Stimulated activated CD4-positive, alpha-beta T cell treated with anti-CD3 and anti-CD28 coated beads, Interleukin-1b, Interleukin-23, amount 100 ng/mL, for 24 hours (primary cell): ENCODE results near the gene ARHGAP24.

Experiments used
- DNase-seq, 4 experiments: peaks; one replicate each; pipeline ENCODE4 v3.0.0-alpha.2; 2020; ENCODE audit warnings: low read depth in 4 of 4, low spot score in 1 of 4

ARHGAP24 gene

DNA sequence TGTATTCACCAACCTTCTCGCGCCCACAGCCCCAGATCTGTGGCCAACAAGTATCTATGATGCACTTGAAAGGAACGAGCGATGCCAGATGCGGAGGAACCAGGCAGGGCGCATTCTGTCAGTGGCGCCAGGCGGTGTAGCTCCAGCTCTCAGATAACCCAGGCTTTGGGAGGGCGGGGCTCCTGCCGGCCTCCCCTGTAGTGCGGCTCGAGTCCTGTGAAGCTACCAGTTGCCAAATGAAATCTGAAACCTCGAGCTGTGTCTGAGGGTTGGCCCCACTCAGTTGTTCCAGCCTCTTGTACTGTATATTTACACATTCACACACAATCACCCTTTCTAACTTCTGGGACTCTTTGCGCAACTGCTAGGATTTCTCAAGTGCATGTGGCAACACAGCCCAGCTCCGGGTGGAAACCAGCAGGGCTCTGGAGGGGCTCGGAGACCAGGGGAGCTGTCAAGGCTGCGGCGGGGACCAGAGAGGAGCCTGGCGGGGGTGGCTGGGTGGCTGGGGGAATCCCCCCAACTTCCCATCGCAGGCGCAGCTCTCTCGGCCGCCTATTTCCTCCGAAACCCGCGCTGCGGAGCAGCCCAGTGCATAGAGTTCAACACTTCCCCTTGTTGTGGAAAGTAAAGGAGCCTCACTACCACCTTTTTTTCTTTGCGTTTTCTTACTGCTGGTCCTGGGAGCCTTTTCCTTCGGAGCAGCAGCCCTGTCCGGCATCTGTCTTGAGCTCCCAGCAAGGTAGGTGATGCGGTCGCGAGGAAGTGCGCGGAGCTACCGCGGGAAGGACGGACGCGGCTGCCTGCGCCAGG lies at the start of gene ARHGAP24:
Gene ARHGAP24 (plus strand): TSS at position 333 of the 813 bp plus-strand sequence.
- no peak for DNase-seq

DNA sequence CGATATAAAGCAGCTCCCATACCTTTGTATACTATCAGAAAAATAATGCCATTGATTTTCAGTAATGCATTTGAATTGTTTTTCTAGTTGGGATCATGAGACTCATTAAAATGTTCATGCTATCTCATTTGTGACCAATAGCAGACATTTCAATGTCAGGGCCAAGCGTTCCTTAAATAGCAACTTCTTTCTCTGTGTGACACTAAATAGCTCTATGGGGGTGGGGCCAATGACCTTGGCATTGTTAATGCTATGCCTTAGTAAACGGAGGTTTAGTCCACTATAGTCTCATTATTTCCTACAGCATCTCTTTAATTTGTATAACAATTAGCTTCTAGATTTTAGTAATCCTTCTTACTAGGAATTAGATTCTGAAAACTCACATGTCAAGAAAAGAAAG lies 48.6 kb upstream of the ARHGAP24 start:
- no peak for DNase-seq

DNA sequence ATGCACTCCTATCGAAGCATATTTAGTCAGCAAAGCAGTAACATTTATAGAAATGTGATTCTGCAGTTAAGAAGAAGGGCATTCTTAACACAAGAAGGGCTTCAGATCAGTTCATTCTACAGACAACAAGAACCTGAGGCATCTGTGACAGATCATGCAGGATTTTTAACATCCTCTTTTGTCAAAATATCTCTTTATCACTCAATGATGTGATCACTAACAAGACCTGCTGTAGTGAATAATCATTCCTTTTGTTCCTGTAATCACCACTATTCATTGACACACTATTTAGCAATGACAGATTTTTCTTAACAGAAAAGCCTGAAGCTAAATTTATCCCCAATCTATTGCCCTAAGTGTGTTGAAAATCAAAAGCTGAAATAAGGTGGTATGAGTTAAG lies 47.8 kb upstream of the ARHGAP24 start:
- no peak for DNase-seq

DNA sequence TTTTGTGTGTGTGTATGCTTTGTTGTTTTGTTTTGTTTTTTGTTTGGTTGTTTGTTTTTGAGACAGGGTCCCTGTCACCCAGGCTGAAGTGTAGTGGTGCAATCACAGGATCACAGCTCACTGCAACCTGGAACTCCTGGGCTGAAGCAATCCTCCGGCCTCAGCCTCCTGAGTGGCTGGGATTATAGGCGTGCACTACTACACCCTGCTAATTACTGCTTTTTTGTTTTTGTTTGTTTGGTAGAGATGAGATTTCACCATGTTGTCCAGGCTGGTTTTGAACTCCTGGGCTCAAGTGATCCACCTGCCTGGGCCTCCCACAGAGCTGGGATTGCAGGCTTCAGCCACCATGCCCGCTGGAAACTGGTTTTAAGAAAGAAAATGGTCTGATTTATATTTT lies 44.7 kb upstream of the ARHGAP24 start:
- no peak for DNase-seq

DNA sequence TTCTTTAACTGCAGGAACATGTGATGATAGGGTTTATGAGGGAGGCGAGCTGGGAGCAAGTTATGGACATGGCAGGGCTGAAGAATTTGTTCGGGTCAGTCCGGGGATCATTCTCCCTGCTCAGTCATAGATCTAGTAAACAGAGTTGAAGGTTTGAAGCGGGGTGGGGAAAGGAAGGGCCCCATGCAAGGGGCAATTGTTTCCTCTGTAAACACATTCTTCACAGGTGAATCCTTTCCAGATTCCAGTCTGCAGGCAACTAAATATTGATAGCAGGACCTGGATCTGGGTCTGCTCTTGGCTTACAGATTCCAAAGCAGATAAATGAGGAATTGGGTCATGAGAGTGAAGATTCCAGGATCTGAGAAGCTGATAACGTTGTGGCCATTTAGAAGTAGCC lies 44.3 kb upstream of the ARHGAP24 start:
- DNase-seq = no peak

DNA sequence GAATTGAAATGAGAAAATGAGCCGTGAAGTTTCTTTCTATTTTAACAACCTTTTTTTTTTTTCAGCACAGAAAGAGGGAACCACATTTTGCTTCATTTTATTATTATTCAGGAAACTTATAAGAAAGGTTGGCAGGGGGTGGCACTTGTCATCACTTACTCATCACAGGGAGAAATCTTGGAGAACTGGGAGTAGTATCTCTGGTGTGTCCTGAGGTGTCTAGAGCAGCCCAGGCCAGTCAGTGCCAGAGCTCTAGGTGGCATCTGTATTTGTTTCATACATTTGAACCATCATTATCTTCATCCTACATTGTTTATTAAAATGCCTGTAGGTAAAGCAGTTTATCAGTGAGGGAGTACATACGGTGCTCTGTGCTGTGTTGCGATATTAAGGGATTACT lies 43.8 kb upstream of the ARHGAP24 start:
- no peak for DNase-seq

DNA sequence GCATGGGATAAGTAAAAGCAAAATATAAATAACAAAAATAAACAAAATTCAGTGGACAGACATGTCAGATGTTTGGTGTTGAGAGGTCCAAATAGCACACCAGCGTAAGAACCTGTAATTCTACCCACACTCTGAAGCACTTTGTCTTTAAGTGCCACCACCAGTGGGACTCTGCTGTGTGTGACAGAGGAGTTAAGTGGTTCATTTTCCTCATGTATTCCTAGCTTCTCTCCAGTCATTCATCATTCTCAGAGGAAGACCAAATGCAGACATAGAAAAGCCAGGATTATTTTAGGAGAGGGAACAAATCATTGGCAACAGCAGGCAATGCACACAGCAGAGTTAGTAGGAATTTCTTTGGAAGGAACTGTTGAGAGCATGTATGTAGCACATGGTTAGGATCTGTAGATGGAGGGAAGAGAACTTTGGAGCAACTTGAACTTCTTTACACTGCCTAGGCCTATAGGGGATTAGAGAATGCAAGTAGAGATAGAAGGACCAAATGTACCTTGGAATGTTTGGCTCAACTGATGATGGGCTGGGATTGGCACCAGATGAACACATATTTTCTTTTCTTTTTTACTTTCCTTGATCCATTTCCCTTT lies 43.0 kb upstream of the ARHGAP24 start:
- no peak for DNase-seq

DNA sequence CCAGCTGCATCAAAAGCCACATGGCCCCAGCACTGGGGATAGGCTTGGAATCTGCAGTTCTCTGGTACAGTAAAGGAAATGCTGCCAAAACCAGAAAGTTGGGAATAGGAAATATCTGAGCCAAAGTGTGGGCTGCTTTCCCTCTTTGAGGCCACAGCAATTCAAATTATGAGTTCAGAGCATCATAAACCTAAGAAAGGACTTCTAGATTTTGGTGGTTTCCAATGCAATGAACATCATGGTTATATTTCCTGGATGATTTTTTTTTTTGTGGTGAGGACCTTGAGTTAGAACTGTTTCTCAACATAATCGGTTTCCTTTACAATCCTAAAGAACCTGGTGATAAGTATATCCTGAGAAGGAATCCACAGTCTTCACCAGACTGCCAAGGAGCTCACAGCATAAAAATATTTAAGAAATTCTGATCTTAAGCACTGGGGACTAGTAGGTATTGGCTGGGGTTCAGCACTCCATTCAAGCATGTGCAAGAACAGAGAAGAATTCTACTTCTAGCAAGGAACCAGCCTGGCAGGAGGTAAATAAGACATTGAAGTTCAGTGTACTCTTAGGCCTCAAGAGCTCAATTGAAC lies 29.8 kb upstream of the ARHGAP24 start:
- no peak for DNase-seq

DNA sequence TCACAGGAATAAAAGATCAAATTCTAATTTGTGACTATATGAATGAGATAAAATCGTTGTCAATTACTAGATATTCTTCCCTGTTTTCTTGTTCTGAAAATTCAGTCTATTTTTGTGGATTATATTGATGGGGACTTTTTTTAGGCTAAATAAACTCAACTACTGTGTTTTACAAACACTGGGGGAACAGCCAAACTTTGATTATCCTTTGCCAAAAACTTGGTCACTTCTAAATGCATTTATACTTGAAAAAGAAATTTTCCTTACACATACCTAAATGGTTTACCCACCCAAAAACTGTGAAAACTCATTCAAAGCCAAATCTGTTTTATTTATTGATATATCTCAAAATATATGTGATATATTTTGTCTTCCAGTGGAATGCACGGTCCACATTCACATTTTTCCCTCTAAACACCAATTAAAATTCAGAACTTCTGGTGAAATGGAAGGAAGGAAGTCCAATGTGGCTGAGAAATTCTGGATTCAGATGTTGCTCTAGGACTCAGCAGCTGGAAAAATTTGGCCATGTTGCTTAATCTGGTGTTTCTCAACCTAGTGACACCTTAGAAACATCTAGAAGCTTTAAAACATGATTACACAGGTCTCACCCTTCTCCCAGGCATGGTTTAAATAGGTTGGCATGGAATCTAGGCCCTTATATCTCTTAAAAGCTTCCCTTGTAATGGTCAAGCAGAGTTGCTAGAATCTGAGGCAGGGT lies 28.6 kb upstream of the ARHGAP24 start:
- no peak for DNase-seq

DNA sequence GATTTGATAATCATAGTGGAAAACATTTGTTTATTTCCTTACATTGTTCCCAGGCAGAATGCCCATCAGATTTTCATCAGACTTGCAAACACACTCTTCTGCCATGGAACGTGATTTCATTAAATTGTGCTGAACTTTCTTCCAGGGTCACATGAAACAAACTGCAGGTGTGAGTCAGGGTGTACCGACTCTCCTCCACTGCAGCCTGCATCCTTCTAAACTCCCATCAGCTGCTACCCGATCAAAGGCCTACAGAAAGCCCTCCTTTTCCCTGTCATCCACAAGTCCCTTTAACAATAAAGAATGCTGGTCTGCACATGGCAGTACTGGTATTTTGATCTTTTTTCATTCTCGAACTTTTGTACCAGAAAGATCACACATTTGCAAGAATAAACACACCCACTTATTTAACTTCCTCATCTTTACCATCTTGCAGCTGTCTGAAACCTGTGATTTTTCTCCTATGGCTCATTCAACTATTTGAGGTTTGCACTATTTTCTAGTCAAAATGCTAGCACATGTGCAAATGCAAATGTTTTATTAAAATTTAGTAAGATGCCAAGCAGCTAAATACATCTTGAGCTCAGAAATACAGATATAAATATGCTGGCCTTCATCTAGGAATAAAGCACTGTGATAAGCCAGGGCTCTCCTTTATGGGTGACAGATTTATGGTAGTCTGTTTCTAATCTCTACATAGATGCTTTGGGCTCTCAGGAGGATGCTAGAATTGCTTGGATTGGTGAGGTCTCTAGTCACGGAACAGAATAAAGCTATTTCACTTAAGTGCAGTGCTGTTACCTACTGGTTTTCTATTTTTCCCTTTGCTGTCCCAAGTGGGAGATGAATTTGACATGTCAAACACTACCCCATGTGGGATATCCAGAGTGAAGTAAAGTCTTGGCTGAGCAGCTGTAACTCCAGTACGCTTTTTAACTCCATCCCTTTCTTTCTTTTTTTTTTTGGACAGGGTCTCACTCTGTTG lies 25.8 kb upstream of the ARHGAP24 start:
- no peak for DNase-seq

DNA sequence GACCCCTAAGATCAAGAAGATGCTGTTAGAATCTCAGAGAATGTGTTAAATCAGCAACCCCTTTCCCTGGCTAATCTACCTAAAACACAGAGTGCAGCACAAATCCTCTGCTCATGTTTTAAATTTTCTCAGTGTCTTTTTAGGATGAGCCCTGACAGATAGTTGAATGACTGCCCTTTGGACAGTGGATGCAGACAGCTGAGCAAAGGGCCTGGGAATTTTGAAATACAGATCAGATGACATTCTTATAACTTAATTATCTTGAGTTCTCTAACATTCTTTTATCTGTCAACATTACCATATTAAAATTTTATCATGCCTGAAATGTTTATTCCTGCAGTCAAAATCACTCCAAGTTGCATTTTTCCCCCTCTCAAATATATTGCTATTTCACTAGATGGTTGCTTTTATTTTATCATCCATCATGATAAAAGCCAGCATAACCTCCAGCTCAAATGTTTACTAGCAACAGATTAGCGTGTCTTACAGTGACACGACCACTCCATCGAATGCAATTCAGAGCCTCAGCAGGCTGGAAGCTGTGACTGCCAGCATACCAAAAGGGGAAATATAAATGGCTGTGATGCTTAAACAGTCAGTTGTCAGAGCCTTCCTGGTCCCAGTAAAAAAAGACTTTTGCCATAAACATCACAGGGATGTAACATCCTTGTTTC lies 22.8 kb upstream of the ARHGAP24 start:
- DNase-seq = no peak

DNA sequence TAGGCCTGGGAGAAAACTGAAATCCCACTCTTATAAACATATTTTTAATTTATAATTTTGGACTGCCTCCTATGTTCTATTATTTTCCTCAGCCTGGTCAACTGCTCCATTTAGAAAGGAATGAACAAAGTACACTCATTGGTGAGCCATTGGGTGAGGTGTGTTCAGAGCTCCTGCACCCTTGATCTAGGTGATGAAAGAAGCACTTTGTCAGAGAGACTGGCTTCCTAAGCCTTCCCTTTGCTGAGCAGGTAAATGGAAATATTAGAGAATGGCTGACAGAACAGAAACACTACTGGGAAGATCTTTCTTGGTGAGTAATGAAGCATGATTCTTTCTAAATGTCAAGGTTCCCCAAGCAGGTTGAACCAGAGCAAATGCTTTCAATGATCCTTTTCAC lies 19.0 kb upstream of the ARHGAP24 start:
- DNase-seq = no peak

DNA sequence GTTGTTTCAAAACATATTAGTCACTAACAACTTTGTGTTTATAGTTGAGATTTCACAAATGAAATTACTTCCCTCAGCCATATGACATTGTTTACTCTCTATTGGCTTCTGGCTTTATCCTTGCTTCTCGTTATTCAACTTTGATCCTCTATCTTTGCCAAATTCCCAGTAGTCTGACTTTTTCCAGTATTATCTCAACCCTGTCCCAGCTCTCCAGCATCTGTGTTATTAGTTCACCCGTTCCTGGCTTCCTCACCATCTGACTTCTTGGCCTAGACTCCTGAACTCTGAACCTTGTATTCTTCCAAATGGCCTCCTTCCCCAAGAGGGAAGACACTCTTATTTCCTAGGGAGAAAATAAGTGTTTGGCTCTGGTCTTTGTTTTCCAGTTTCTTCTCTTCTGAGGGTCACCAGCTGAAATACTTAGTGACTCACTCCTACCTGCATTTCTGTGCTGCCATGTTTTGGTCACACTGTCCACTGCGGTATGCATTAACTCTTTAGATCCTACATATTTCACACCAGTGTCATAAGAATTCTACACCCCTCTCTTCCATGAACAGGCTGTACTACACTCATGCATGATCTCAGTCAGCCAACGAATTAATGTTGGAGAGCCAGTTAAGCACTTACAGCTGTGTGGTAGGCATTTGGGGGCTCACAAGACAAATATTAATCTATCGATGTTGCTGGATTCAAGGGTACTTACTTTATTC lies 17.0 kb upstream of the ARHGAP24 start:
- DNase-seq = no peak

DNA sequence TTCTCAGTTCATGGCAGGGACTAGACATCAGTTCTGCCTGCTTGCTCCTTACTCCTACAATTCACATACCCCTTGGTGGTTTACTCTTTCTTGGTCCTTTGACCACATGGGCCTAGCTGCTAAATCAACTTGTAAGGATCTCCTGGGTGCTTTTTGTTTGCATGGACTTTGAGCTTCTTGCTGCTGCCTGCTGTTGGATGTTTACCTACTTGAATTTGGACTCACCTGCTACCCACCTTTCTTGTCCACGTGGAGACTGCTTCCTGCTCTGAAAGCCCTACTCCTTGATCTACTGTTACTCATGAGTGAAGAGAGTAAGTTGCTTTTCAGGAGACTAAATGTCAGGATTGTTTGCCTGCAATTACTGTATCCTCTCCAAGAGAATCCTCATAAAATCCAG lies 15.2 kb upstream of the ARHGAP24 start:
- no peak for DNase-seq

DNA sequence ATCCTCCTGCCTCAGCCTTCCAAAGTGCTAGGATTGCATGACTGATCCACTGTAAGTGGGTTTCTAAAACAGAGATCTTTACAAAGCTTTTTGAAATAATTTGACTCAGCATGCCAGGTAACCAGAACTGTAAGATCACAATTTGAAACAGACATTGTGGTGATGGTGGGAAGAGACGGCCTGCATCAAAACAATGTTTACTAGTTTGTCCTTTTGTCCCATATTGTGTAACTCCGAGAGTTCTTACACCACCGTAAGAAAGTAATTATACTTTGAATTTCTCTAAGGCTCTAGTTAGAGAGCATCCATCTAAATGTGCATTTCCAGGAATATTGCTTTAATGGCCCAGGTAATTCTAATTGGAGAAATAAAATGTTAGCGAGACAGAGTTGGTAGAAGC lies 594 bp upstream of the ARHGAP24 start:
- DNase-seq = no peak

DNA sequence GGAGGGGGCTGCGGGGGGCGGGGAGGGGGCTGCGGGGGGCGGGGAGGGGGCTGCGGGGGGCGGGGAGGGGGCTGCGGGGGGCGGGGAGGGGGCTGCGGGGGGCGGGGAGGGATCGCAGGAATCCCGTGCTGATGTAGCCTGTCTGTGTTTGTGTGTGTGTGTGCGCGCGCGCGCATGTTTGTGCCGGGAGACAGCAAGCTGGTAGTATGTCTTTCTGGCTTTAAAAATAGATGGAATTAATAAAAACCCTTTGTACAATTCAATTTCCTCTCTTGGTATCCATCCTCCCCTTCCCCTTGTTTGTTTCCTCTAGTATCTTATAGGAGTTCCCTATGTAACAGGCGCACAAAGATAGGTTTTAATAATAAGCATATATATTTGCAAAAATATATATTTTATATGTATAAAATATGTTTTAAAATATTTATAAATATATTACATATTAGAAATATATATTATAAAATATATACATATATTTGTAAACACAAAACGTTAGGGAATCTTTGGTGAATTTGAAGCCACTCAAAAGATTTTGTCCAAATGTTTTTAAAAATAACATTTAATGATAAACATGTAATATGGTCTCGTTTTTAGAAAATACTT lies 782 bp downstream of the ARHGAP24 start:
- no peak for DNase-seq

DNA sequence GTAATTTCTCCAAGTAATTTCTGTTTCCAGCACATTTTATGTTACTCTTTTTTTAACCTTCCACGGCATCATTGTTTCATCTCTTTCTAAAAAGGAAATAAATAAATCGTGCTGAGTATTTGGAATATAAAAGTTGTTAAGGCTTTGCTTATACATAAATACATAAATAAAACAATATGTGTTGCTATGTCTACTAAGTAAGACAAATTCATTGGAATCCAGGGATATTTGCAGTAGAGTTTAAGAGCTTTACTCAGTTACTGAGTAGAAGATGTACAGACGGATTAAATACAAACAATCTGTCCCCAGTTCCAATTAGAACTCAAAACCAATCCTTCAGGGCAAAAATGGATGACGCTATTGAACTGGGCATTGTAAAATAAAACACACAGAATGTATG lies 1.4 kb downstream of the ARHGAP24 start:
- DNase-seq = no peak

DNA sequence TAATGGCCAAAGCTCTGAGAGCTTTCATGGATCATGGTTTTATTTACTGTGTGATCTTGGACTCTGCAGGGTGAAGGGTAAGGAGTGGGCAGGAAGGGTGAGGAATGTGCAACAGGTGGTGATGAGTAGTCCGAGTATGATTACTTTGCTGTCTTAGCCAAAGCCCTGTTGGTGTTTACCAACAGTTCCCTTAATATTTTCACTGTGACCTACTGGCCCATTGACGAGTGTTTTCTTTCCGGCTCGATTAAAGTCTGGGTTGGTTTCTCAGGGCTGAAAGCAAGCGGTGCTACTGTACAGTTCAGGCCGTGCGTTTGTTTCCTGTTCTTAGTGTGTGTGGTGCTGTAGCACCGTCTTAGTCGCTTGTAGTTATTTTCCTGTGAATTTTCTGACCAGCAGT lies 2.6 kb downstream of the ARHGAP24 start:
- no peak for DNase-seq

DNA sequence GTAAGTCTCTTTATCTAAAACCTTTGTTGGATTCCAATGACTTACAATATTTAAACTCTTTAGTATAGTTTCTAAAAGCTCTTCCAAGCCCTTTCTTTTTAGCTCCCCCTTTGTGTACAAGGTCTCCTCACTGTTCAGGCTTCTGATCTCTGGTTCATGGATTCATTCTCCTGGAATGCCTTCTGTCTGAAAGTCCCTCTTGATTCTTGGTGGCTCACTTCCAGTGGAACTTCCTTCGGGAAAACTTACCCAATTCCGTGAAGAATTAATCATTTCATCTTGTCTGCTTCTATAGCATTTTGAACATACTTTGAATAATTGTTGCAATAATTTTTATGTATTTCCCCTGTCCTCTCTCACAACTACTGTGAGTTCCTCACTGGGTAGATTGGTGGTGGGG lies 3.6 kb downstream of the ARHGAP24 start:
- no peak for DNase-seq
